Gastroesophageal sphincter (tissue), 3 donors: ENCODE results near the gene ARID1B.

Experiments used
- CTCF ChIP-seq, 4 experiments: fragments of 200-600 bp in 2 of 4; fragments of 450-650 bp in 2 of 4; sonication (generic) in 1 of 4; IDR thresholded peaks; one replicate each; pipeline ENCODE4 v1.5.1; 2017 to 2019; ENCODE audit warnings: antibody characterized with exemption in 4 of 4, mild to moderate bottlenecking in 2 of 4, moderate library complexity in 2 of 4
- EP300 ChIP-seq: sonication (generic); formaldehyde crosslinking; IDR thresholded peaks from one replicate; pipeline ENCODE4 v1.6.1; 2017; ENCODE audit warnings: antibody characterized with exemption, mild to moderate bottlenecking
- POLR2A ChIP-seq, 2 donors: fragments of 450-650 bp; IDR thresholded peaks; one replicate each; pipeline ENCODE4 v1.6.1; 2017; ENCODE audit warnings: antibody characterized with exemption in 2 of 2, mild to moderate bottlenecking in 2 of 2, moderate library complexity in 1 of 2
- POLR2AphosphoS5 ChIP-seq: sonication (generic); formaldehyde crosslinking; IDR thresholded peaks from one replicate; pipeline ENCODE4 v1.6.1; 2017; ENCODE audit warnings: antibody characterized with exemption

GRCh38 chr6:156851454-156851921 lies 74.3 kb downstream of the ARID1B start:
- TF ChIP-seq CTCF (IDR thresholded peaks at IDR 0.05) (no peak), POLR2AphosphoS5 (no peak), EP300 (no peak), POLR2A (IDR thresholded peaks at IDR 0.05) (no peak)
